ENCODE results near the gene CYP2D6.

DNA sequence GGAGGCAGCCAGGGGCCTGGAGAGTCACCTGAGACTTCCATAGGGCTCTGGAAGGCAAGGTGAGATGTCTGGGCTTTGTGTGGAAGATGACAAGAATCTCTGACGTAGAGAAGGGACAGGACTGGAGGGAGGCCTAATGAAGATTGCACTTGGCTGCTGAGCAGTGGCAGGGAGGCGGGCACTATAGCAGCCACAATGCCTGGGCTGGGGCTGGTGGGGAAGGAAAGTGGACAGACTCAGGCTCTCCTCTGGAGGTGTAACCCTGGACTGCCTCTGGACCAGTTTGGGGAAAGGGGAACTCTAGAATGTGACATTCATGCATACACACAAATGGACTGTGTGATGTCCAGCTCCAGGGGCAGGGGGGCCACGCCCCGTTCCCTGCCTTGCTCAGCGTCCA, 34.3 kb upstream of the CYP2D6 start:
- TF ChIP-seq JUND (IDR thresholded peaks at IDR 0.05; ENCODE audit: low read length) (no peak), POLR2A (IDR thresholded peaks at IDR 0.05; ENCODE audit: control extremely low read depth in 1 of 2, low read depth in 2 of 2, low read length in 2 of 2) (no peak), RAD21 (IDR thresholded peaks at IDR 0.05 in 1 of 2, conservative IDR thresholded peaks at IDR 0.05 in 1 of 2; ENCODE audit: low read depth in 2 of 2, low read length in 2 of 2) (no peak), SP4 (IDR thresholded peaks at IDR 0.05; ENCODE audit: low read length) (no peak), CHD2 (IDR thresholded peaks at IDR 0.05; ENCODE audit: low read length) (no peak), SP2 (IDR thresholded peaks at IDR 0.05; ENCODE audit: low read length) (no peak), JUN (IDR thresholded peaks at IDR 0.05; ENCODE audit: low read depth, low read length) (no peak), TAF1 (IDR thresholded peaks at IDR 0.05; ENCODE audit: low read depth, low read length) (no peak), EGR1 (IDR thresholded peaks at IDR 0.05; ENCODE audit: borderline replicate concordance, low read depth, low read length) (no peak), TBP (IDR thresholded peaks at IDR 0.05; ENCODE audit: low read depth, low read length) (no peak), POLR2AphosphoS5 (IDR thresholded peaks at IDR 0.05; ENCODE audit: low read depth, low read length) (no peak), CBX8 (IDR thresholded peaks at IDR 0.05; ENCODE audit: borderline replicate concordance, low read depth, low read length) (no peak)
- TF ChIP-seq, protein P1, sequence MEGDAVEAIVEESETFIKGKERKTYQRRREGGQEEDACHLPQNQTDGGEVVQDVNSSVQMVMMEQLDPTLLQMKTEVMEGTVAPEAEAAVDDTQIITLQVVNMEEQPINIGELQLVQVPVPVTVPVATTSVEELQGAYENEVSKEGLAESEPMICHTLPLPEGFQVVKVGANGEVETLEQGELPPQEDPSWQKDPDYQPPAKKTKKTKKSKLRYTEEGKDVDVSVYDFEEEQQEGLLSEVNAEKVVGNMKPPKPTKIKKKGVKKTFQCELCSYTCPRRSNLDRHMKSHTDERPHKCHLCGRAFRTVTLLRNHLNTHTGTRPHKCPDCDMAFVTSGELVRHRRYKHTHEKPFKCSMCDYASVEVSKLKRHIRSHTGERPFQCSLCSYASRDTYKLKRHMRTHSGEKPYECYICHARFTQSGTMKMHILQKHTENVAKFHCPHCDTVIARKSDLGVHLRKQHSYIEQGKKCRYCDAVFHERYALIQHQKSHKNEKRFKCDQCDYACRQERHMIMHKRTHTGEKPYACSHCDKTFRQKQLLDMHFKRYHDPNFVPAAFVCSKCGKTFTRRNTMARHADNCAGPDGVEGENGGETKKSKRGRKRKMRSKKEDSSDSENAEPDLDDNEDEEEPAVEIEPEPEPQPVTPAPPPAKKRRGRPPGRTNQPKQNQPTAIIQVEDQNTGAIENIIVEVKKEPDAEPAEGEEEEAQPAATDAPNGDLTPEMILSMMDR (IDR thresholded peaks at IDR 0.05; ENCODE audit: control extremely low read depth in 1 of 3, insufficient read depth in 1 of 3, low read depth in 1 of 3, low read length in 3 of 3) = no peak

Data from H1 (cell line).